Activated CD8-positive, alpha-beta memory T cell treated with anti-CD3 and anti-CD28 coated beads for 24 hours (primary cell): Measurements from ENCODE around the gene TESK2.

Source experiments
- DNase-seq: peaks from one replicate; pipeline ENCODE4 v3.0.0-alpha.2; 2020

The TESK2 gene

DNA sequence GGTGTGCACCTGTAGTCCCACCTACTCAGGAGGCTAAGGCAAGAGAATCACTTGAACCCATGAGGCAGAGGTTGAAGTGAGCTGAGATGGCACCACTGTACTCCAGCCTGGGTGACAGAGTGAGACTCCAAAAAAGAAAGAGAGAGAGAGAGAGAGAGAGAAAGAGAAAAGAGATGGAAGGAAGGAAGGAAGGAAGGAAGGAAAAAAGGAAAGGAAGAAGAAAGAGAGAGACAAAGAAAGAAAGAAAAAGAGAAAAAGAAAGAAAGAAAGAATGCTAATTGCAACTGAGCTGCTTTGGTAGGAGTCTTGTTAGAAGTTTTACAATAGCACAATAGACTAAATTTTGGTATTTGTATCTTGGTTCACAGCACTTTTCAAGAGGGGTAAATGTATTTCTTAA, 25.7 kb downstream of the TESK2 start:
- no peak for DNase-seq

DNA sequence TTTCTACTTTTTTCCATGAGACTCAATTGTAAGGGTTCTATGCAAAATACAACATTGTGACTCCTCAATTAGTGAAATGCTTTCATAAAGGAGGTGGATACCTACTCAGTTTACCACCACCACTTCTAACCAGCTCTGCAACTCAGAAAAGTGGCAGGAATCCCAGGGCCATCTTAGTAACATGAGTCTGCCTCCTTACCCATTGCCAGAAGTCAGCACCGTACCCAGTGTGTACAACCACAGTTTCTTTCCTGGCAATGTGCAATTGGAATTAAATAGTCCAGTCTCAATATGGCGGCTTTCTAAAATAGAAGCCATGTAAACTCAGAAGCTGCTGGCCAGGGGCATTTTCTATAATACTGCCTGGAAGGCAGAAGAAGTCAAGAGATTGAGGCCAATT, 32.1 kb downstream of the TESK2 start:
- no peak for DNase-seq

DNA sequence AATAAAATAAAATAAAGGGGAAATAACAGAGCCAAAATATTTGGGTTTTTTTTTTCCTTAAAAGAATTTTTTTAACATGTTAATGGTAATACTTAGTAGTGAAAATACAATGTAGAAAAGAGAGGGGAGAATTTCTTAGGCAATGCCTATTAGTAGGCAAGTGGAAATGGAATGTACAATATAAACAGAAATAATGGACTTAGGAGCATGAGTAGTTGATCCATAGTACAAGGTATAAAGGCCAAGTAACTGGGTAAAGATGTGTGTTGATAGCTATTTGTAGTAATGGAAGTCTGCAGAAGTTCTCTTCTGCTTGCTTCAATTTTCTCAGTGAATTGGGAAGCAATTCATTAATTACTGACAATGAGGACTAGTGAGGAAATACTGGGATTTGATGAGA, 34.4 kb downstream of the TESK2 start:
- DNase-seq: no peak

DNA sequence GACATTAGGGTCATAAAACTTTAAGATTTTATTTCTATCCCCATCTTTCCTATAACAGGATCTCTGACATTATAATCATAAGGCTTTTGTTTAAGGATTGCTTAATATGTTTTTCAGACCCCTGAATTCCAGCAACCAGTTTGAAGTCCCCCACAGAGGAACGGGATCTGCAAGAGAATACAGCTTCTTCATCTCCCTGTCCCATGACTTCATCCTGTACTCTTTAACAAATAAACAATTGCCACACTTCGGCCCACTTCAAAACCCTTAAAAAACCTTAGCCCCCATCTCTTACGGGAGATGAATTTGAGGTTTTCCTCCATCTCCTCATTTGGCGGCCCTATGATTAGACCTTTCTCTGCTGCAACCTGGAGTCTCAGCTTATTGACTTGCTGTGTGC, 35.8 kb downstream of the TESK2 start:
- no peak for DNase-seq

DNA sequence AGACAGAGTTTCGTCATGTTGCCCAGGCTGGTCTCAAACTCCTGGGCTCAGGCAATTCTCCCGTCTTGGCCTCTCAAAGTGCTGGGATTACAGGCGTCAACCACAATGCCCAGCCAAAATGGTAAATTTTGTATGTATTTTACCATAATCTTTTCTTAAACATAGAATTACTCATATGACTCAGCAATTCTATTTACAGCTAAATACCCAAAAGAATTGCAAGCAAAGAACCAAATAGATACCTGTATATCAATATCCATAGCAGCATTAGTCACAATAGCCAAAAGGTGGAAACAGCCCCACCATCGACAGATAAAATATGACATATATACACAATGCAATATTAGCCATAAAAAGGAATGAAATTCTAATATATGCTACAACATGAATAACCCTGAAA, 36.5 kb downstream of the TESK2 start:
- no peak for DNase-seq

DNA sequence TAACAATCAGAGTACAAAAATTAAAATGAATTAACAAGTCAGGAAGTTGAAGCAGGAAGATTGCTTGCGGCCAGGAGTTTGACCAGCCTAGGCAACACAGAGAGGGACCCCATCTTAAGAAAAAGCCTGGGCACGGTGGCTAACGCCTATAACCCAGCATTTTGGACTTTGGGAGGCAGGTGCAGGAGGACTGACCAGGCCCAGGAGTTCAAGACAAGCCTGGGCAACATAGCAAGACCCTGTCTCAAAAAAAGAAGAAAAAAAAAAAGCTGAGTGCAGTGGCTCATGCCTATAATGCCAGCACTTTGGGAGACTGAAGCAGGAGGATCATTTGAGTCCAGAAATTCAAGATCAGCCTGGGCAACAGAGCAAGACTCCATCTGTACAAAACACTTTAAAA, 38.5 kb downstream of the TESK2 start:
- no peak for DNase-seq

DNA sequence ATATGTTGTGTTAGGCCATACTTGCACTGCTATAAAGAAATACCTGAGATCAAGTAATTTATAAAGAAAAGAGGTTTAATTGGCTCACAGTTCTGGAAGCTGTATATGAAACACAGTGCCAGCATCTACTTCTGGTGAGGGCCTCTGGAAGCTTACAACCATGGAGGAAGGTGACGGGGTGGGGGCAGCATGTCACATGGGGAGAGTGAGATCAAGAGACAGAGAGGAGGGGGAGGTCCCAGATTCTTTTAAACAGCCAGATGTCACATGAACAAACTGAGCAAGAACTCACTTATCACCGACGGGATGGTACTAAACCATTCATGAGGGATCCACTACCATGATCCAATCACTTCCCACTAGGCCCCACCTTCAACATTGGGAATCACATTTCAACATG, 42.6 kb downstream of the TESK2 start:
- DNase-seq: no peak

DNA sequence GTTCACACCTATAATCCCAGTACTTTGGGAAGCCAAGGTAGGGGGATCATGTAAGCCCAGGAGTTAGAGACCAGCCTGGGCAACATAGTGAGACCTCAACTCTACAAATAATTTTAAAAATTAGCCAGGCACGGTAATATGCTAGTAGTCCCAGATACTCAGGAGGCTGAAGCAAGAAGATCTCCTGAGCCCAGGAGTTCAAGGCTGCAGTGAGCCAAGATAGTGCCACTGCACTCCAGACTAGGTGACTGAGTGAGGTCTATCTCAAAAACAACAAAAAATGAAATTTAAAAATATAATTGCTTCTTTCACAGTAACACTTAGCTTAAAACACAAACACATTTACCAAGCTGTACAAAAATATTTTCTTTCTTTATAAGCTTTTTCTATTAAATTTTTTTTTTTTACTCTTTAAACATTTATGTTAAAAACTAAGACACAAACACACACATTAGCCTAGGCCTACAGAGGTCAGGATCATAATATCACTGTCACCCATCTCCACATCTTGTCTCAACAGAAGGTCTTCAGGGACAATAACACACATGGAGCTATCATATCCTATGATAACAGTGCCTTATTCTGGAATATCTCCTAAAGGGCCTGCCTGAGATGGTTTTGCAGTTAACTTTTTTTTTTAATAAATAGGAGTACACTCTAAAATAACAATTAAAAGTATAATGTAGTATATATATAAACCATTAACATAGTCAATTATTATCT, 43.9 kb downstream of the TESK2 start:
- no peak for DNase-seq

DNA sequence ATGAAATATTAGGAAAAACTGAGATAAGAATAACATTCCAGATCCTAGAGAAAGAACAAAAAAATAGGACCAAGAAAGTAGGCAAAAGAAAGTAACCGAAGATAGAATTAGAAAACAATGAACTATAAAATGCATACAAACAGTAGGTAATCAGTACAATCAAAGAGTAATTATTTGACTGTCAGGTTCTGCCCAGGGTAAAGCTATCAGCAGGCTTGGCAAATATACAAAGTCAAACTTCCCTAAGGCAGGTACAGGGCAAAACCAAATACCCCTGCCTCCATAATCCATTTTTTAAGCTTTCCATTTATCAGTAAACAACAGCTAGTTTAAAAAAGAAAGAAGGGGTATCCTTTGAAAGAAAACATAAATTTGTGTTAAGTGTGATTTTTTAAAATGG, 44.4 kb downstream of the TESK2 start:
- no peak for DNase-seq

DNA sequence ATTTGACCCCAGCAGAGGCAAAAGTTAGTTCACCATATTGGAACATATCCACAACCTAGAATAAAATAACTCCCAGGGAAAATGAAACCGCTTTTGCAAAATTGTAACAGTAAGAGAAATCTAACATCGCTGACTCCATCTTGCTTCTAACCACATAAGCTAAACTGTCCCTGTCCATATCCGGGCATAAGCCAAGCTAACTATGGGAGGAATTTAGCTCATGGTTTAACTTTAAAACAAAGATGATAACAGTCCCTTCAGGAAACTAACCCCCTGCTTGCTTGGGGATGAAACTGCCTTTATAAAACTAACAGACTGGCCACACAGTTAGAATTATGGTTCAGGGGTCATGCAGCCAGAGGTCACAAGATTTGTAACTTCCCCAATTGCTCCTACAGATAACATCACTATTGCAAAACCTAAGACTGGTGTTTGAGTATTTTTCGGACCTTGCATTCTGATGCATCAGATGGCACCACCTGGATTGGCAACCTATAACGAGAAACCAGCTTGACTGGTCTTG, 46.3 kb downstream of the TESK2 start:
- DNase-seq: no peak

DNA sequence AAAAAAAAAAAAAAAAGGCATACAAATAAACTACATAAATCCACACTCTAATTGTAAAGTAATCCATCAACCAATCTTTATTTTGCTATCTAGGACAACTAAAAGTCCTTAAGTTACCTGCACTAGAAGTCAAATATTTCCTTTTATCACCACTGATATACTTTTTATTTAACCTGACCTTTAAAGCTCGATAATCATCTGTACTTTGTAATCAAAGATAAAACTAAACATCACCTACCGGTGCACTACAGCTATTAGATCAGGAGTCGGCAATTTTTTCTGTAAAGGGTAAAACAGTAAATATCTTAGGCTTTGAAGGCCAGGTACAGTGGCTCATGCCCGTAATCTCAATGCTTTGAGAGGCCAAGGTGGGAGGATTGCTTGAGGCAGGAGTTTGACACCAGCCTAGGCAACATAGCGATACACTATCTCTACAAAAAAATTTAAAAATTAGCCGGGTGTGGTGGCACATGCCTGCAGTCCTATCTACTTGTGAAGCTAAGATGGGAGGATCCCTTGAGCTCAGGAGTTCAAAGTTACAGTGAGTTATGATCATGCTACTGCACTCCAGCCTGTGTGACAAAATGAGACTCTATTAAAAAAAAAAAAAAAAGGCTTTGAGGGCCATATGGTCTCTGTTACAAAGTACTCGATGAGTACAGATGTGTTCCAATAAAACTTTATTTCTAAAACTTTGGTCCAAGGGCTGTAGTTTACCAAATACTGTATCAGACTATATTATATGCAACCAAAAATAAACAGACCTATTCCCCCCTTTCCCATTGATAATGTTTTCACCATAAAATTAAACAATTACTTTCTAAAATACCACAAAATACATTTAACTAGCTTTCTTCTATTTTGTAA, 47.1 kb downstream of the TESK2 start:
- DNase-seq: no peak

DNA sequence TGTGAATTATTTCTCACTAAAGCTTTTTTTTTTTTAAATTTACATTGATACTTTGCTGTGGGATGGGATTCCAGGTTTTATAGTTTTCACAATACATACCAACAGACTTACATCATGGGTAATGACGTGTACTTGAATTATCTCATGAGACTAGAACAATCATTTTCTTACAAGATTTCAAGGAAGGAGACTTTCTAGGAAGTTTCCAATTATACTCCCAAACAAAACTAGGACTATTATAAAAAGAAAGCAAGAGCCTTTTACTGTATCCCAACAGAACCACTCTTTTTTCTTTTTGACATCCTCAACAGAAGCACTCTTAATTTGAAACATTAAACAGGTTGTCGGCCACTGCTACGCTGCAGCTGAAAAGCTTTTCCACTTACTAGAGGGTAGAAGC, 48.7 kb downstream of the TESK2 start:
- no peak for DNase-seq

DNA sequence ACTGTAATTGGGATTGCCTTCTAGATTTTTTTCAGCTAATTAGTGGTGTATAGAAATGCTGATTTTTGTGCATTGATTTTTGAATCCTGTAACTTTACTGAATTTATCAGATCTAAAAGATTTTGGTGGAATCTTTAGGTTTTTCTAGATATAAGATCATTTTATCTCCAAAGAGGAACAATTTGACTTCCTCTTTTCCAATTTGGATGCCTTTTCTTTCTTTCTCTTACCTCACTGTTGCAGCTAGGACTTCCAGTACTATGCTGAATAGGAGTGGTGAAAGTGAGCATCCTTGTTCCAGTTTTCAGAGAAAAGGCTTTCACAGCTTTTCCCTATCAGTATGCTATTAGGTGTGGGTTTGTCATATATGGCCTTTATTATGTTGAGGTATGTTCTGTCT, 53.6 kb downstream of the TESK2 start:
- DNase-seq: no peak

DNA sequence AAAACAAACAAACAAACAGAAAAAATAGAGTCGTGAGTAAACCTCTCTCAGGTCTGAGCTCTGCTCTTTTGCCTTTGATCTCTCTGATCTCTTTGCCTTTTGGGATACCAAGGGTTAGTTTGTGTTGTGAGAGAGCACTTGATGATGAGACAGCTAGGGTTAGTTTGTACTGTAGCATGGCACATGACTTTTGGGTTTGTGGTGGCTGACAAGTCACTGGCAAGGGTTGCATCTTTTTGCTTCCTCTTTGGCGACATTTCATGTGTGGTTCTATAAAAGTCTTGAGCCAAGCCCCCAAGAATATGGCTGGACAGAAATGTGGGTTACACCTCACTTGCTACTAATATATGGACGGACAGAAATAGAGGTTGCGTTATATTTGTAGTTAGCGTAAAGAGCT, 60.5 kb downstream of the TESK2 start:
- no peak for DNase-seq

DNA sequence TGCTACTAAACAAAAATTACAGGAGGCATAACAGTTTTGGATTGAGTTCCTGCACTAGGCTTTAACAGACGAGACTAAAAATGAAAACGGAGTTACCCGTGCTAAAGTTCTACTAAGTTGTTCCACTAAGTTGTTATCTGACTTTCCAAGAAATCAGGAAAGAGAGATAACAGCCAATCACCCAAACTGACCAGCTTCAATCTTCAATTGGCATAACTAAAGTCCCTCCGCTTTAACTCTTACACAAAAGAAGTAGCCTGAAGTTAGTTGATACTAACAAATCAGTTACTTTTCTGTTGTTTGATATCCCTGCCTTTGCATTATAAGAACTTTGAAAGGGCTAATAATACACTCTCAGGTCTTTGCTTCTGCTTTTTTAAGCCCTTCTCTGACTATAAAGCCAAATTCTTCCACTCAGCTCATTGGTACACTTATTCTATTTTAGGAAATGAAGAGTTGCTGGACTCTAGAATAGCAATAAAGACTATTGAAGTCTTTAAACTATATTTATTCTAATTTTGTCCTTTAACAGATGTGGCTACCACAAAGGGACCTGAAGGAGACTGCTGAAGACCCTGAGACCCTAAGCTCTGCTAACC, 61.3 kb downstream of the TESK2 start:
- DNase-seq: no peak

DNA sequence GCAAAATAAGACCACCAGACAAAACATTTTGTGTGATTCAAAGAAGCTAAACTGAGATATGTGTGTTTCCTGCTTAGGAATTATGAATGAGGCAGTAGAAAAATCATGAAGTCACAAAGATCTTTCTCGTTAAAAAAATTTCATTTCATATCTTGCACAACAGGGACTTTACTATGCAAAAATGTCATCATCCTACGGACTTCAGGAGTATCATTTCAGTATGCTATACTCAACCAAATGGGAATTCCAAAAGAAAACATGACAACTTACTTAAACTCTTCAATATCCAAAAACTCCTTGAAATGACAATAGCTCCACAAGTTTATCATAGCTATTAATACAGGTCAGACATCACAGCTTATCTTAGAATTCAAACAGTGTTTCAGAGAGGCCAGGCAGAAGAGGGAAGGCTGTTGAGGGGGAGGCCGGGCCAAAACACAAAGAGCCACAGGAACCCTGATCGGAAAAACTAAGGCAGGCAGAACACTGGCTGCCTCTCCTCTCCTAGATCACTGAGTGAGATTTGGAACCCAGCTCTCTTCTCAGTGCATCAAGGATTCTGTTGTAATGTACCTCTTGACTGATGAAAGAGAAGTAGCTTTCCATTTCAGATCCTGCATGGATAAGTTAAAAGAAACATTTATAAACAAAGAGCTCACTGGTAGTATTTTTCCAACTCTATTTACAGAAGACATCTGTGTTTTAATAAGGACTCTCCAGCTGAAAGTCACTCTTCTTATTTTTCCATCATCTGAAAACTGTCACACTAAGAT, 66.9 kb downstream of the TESK2 start:
- no peak for DNase-seq

DNA sequence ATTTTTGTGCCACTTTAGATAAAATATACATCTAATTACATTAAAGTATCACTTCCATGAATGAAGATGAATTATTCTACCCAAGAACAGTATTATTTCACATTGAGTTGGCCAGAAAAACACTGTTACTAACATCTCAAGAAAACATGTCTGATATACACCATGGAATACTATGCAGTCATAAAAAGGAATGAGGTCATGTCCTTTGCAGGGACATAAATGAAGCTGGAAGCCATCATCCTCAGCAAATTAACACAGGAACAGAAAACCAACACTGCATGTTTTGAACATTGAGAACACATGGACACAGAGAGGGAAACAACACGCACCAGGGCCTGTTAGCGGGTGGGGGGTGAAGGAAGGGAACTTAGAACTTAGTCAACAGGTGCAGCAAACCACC, 69.0 kb downstream of the TESK2 start:
- DNase-seq: no peak

DNA sequence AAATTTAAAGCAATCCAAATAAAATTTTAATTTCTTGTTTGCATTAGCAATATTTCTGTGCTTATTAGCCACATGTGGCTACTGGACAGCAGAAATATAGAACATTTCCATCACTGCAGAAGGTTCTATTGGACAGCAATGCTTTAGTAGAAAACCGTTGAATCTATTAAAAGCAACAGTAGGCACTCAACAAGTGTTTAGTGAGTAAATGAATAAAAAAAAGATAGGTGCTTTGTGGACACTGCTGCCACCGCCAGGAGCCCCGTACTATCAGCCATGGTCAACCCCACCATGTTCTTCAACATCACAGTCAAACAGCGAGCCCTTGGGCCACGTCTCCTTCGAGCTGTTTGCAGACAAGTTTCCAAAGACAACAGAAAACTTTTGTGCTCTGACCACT, 76.2 kb downstream of the TESK2 start:
- no peak for DNase-seq

DNA sequence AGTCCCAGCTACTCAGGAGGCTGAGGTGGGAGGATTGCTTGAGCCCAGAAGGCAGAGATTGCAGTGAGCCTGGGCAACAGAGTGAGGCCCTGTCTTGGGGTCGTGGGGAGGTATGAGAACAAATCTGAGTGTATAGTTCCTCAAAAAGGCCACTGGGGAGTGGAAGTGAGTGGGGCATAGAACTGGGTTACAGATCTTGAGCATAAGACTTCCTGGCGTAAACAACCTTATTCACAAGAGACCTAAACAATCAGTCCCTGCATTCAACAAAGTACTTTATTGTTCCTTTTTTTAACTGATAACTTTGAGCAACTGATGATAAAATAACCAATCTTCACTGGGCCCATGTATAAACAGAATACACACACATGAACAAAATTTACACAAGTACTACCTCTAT, 78.1 kb downstream of the TESK2 start:
- DNase-seq: no peak

DNA sequence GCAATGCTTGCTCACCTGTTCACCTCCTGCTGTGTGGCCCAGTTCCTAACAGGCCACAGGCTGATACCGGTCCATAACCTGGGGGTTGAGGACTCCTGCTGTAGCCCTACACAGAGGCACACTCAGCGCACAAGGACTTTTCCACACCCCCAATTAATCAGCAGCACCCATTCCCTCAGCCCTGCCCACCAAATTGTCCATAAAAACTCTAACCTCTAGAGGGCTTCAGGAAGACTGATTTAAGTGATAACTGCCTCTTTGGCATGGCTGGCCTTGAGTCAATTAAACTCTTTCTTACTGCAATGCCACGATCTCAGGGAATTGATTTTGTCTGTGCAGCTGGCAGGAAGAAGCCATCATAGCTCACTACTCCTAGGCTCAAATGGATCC, 79.5 kb downstream of the TESK2 start:
- DNase-seq: no peak

DNA sequence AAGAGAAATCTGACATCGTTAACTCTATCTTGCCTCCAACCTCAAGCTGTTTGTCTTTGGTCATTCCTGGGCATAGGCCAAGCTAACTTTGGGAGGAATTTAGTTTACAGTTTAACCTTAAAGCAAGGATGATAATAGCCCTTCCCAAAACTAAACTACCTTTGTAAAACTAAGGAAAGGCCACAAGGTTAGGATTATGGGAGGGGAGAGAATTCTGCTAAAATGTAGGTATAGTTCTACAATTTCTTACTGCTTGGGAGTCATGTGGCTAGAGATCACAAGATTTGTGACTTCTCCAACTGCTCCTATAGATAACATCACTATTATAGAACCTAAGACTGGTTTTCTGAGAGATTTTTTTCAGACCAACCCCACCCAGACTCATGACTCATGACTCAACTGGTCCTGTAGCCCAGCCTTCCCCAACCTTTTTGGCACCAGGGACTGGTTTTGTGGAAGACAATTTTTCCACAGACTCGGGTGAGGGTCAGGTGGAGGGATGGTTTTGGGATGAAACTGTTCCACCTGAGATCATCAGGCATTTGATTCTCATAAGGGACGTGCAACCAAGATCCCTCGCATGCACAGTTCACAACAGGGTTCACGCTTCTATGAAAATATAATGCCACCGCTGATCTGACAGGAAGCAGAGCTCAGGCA, 80.0 kb downstream of the TESK2 start:
- DNase-seq: no peak

DNA sequence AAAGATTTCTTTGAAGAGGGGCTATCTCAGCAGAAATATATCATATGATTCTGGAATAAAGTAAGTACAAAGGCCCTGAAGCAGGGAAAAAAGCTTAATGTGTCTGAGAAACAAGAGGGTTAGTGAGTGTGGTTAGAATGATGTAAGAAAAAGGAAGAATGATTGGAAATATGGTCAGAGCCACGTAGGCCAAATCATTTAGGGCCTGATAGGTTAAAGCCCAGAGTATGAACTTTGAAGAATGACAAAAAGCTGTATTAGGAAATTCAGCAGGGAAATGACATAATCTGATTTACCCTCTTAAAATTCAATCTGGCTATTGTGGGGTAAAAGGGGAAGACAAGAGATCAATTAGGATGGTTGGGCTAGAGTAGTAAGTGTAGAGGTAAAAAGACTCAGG, 81.7 kb downstream of the TESK2 start:
- no peak for DNase-seq
